Measurements from ENCODE around the gene UBTD2. TPM values are rescaled to one million over a fixed set of nuclear protein-coding genes. Genes with fewer than 3 reads are reported as not detected.
"Not testable (repeated sequence)": the region's sequence is repeated elsewhere in the genome, so short reads cannot be mapped to it uniquely, and the experiment has no call there.

The UBTD2 gene
- total RNA-seq, 1 experiment from 2014 or later: 32.6 TPM

GRCh38 chr5:172293054-172293744 lies 9.6 kb upstream of the UBTD2 start:
- DNase-seq (ENCODE audit: low read depth): peak; percentile 72

- DNase-seq (ENCODE audit: low read depth): not testable (repeated sequence)
Observed at GRCh38 chr5:172291837-172292236, 8.3 kb upstream of the UBTD2 start.

DNA sequence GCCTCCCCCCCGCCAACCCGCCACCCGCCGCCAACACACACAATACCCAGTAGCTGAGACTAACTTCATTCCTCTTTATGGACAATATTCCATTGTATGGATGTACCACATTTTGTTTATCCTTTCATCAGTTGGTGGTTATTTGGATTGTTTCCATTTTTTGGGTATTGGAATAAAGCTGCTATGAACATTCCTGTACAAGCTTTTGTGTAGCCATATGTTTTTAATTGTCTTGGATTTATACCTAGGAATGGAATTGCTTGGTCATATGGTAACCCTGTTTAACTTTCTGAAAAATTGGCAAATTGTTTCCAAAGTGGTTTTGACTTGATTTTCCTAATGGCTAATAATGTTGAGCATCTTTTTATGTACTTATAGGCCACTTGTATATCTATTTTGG lies 4.9 kb upstream of the UBTD2 start:
- DNase-seq (ENCODE audit: low read depth): no peak

DNA sequence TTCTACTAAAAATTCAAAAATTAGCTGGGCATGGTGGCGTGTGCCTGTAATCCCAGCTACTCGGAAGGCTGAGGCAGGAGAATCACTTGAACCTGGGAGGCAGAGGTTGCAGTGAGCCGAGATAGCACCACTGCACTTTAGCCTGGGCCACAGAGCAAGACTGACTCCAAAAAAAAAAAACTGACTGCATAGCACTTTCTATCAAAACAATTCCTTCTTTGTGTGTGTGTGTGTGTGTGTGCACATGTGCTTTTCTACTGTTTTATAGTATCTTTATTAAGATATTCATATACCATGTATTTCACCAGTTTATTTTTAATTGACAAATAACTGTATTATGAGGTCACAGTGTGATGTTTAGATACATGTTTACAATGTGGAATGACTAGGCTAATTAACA lies 3.6 kb upstream of the UBTD2 start:
- not testable (repeated sequence) for DNase-seq (ENCODE audit: low read depth)

GRCh38 chr5:172285226-172286143 lies 1.9 kb upstream of the UBTD2 start:
- no peak for DNase-seq (ENCODE audit: low read depth)

DNA sequence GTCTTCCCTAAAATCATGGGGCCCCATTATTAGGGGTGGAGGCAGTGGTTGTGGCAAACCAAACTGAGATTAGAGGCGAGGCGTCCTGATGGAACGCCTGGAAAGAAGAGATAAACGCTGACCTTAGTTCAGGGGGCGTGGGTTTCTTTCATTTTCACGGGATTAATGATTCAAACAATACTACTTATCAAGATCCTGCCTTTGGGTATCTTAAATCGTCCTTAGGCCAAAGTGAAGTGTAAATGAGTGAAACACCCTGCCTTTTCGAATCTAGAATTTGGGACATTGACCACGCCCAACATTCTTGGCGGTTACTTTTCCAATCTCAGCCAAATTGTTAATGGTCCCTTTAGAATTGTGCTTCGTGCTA lies 1.0 kb upstream of the UBTD2 start:
- peak; percentile 21 for DNase-seq (ENCODE audit: low read depth)

DNA sequence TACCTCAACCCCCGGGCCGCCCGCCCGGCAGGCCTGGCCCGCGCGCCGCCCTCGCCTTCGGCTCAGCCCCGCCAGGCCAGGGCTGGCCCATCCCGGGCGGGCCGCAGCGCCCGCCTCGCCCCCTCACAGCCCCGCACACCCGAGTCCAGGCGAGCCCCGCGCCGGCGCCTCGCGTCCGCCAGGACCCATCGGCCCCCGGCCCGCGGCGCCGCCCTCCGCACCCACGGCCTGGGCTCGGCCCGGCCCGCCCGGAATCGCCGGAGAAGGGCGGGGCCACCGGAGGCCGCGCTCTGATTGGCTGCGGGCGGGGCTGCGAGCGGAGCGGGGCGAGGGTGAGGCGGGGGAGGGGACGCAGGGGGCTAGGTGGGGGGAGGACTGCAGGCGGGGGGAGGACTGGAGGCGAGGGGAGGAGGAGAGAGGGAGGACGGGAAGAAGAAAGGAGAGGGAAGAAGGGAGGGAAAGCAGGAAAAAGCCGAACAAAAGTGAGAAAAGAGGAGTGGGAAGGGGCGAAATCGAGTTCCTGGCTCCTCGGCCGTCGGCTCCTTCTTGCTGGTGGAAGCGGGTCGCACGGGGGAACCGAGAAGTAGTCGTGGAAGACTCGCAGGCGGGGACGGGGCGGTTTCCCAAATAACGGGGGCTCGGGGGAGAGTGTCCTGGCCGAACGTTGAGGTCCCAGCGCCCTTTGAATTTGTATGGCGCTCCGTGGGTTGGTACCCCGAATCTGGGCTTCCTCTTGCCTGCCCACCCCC lies 472 bp upstream of the UBTD2 start:
- peak; percentile 92 for DNase-seq (ENCODE audit: low read depth)

DNA sequence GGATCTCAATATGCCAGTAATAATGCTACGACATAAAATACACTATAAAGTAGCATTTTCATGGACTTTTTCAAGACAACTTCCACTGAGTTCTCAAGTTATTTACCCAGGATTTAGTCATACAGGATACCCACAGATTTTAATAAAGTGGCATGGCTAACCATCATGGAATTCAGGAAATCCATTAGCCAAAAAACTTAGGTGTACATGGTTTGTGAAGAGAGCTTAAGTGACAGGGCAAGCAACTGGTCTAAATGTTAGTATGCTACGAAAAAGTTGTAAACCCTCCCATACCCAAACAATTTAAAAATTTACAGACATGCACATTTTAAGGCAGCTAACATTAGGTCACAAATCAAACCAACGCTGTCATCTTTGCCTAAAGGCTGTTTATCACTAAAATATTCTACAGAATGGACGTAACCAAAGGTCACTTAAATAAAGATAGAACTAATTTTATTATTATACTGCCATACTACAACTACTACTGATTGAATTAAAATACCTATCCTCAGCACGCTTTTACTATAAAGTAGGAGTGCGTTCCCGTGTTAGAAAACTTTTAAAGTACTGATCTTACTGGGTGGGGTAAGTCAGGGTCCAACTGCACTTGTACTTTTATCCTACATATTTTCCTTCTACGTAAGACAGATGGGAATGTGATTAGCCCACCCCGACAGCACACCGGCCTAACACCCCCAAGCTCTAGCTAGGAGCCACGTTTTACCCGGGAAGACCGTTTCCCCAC lies 1.1 kb downstream of the UBTD2 start:
- DNase-seq (ENCODE audit: low read depth): peak; percentile 56

DNA sequence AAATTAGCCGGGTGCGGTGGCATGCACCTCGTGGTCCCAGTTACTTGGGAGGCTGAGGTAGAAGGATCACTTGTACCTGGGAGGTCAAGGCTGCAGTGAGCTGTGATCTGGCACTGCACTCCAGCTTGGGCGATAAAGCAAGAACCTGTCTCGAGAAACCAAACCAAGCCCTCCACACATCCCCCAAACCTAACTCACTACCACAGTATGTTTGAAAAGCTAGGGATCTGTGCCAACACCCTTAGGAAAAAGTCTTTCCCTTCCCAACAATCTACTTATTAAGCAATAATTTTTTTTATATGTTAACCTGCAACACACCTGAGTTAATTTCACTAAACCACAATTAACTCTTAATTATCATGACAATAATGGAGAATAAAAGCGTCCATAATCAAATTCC lies 2.2 kb downstream of the UBTD2 start:
- peak; percentile 2 for DNase-seq (ENCODE audit: low read depth)

DNA sequence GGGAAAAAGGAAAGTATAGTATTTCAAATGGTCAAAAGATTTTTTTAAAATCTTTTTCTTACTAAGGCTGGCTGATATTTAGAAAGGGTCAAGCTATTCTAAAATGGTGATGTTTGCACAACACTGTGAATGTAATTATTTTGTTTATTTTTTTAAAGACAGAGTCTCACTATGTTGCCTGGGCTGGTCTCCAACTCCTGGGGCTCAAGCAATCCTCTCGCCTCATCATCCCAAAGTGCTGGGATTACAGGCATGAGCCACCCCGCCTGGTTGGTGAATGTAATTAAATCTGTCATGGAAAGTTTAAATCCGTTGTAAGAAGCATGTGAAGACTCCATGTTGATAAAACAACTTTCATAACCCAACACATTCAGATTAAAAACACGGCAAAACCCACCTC lies 2.6 kb downstream of the UBTD2 start:
- peak; percentile 57 for DNase-seq (ENCODE audit: low read depth)

GRCh38 chr5:172280317-172280716 lies 3.2 kb downstream of the UBTD2 start:
- no peak for DNase-seq (ENCODE audit: low read depth)

- no peak for DNase-seq (ENCODE audit: low read depth)
Observed at GRCh38 chr5:172278356-172278755, 5.2 kb downstream of the UBTD2 start.

GRCh38 chr5:172276214-172276613 lies 7.3 kb downstream of the UBTD2 start:
- DNase-seq (ENCODE audit: low read depth): no peak

- peak; percentile 65 for DNase-seq (ENCODE audit: low read depth)
Observed at GRCh38 chr5:172274951-172275753, 8.4 kb downstream of the UBTD2 start.

DNA sequence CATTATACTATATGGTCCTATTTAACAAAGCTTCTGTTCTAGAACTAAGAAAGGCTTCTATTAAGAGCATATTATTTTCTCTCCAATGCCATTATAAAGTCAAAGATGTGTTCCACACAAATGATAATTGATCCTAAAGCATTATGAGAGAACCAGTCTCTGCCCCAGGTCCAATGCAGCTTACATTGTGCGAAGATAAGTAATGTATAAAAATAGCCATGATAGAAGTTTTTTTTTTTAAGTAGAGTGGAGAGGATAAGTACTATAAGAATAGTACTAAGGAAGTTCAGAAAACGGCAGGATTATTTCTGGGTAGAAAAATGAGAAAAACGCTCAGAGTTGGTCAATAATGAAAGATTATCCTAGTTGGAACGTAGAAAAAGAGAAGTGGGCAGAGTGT lies 15.6 kb downstream of the UBTD2 start:
- no peak for DNase-seq (ENCODE audit: low read depth)

DNA sequence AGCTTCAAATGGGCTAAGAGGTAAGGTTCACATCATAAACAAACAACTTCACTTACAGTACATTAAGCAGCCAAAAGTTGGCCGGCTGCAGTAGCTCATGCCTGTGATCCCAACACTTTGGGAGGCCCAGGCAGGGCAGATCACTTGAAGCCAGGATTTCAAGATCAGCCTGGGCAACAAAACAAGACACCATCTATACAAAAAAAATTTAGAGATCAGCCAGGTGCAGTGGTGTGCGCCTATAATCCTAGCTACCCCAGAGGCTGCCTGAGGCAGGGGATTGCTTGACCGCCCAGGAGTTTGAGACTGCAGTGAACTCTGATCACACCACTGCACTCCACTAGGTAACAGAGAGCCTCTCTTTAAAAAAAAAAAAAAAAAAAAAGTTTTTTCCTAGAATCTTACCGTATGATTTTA lies 16.9 kb downstream of the UBTD2 start:
- DNase-seq (ENCODE audit: low read depth): no peak

- no peak for DNase-seq (ENCODE audit: low read depth)
Observed at GRCh38 chr5:172266071-172266675, 17.4 kb downstream of the UBTD2 start.

- no peak for DNase-seq (ENCODE audit: low read depth)
Observed at GRCh38 chr5:172264815-172265395, 18.7 kb downstream of the UBTD2 start.

GRCh38 chr5:172255444-172255843 lies 28.1 kb downstream of the UBTD2 start:
- DNase-seq (ENCODE audit: low read depth): no peak

DNA sequence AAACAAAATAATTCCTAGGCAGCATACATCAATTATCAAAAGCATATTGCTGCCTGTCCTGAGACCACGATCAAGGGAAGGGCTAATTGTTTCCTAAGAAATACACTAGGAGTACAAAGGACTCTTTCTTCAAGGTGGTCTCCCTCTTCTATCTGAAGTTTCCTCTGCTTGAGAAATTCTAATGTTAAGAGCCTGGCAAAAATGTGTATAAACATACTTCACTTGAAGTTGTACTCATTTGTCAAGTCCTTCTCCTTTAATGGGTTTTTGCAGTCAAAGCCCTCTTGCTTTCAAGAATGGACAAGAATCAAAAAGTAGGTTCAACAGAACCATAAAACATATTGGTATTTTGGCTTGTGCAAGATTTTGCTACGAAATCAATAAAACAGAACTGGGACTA lies 31.1 kb downstream of the UBTD2 start:
- no peak for DNase-seq (ENCODE audit: low read depth)

Measured in Daoy (cell line).